Kidney epithelial cell (primary cell): ENCODE measurements around the gene VWA7. TPM values are rescaled to one million over a fixed set of nuclear protein-coding genes. Genes with fewer than 3 reads are reported as not detected.

Experiments
- DNase-seq: peaks from one replicate; pipeline ENCODE4 v3.0.0-alpha.2; 2010; ENCODE audit warnings: low read depth
- H3K27me3 ChIP-seq: 2 replicates; pipeline ENCODE4 v1.6.0; 2011; ENCODE audit warnings: low read length; ENCODE audit not compliant: control insufficient read depth, insufficient read depth
- H3K36me3 ChIP-seq: 2 replicates; pipeline ENCODE4 v1.5.1; 2011; ENCODE audit warnings: low read length; ENCODE audit not compliant: control insufficient read depth, insufficient read depth
- H3K4me3 ChIP-seq: 2 replicates; pipeline ENCODE4 v1.5.1; 2011; ENCODE audit warnings: low read depth, mild to moderate bottlenecking, control low read depth, low read length
- CTCF ChIP-seq: IDR thresholded peaks from 2 replicates; pipeline ENCODE4 v1.5.1; 2011; ENCODE audit warnings: mild to moderate bottlenecking, moderate library complexity, low read length, control low read depth, inconsistent platforms; ENCODE audit not compliant: insufficient read depth, poor library complexity, severe bottlenecking
- total RNA-seq: library from RNA; depleted of rRNA; stranded (reverse); fragments of >200 nt; gene quantifications from 2 replicates; pipeline ENCODE4 v1.2.3, GENCODE V29; 2015

VWA7 gene
- total RNA-seq, 1 donor from 2014 or later, result 3.1 TPM

- no peak for TF ChIP-seq CTCF
- H3K27me3 ChIP-seq, result no peaks in the 10 kb centered on the region
- H3K4me3 ChIP-seq, result peak within 1 kb of the TSS; percentile 94
- no peaks in the 10 kb centered on the region for H3K36me3 ChIP-seq
- no peak for DNase-seq
These were observed 40.9 kb downstream of the VWA7 start, which contains the start of gene CLIC1 for GRCh38 chr6:31736021-31736767. CLIC1 (minus strand) TSS chr6:31736530; CDS start chr6:31736300, 230 bp downstream.

- Histone ChIP-seq H3K27me3 (no peaks in the 10 kb centered on the region), H3K4me3 (peak overlapping the region; percentile 94), H3K36me3 (peaks cover 1% of the 10 kb centered on the region)
- TF ChIP-seq CTCF, result no peak
- DNase-seq, result no peak
These were observed 42.2 kb downstream of the VWA7 start for GRCh38 chr6:31734821-31735406.

GRCh38 chr6:31734247-31734820 lies 42.8 kb downstream of the VWA7 start:
- no peaks in the 10 kb centered on the region for H3K27me3 ChIP-seq
- DNase-seq, result no peak
- H3K36me3 ChIP-seq, result peaks cover 1% of the 10 kb centered on the region
- no peak for TF ChIP-seq CTCF
- peak overlapping the region; percentile 94 for H3K4me3 ChIP-seq

GRCh38 chr6:31733734-31734133 lies 43.4 kb downstream of the VWA7 start:
- Histone ChIP-seq H3K36me3 (peaks cover 1% of the 10 kb centered on the region), H3K4me3 (no peak overlapping the region), H3K27me3 (no peaks in the 10 kb centered on the region)
- no peak for TF ChIP-seq CTCF
- DNase-seq, result no peak

GRCh38 chr6:31732029-31732428 lies 45.1 kb downstream of the VWA7 start:
- no peaks in the 10 kb centered on the region for H3K27me3 ChIP-seq
- no peak for TF ChIP-seq CTCF
- H3K36me3 ChIP-seq, result peaks cover 1% of the 10 kb centered on the region
- DNase-seq, result no peak
- no peak overlapping the region for H3K4me3 ChIP-seq
